ENCODE measurements around the gene DCAF4. TPM values are rescaled to one million over a fixed set of nuclear protein-coding genes. Genes with fewer than 3 reads are reported as not detected.

The DCAF4 gene
- total RNA-seq, 3 donors from 2014 or later = 19.8 to 49.5 (median 36.1) TPM

DNA sequence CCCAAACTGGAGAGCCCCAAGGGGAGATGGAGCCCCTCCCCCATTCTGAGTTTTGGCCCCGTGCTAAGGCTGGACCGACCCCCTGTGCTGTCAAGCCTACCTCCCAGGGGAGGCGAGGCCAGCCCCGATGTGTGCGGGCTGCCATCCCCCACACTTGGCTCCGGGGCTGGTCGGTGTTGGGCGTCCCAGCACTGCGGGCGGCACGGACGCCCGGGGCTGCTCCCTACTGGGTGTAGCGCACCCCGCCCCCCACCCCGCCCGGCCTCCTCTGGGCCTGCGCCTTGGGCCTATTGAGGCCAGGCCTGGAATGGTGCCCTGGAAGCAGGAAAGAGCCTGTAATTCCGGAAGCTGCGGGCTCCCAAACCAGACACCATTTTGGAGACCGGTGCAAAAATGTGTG lies 2.6 kb downstream of the DCAF4 start:
- TF ChIP-seq POLR2AphosphoS5 (IDR thresholded peaks at IDR 0.05) (no peak), POLR2A (IDR thresholded peaks at IDR 0.05) (no peak)
- TF ChIP-seq, protein P1, sequence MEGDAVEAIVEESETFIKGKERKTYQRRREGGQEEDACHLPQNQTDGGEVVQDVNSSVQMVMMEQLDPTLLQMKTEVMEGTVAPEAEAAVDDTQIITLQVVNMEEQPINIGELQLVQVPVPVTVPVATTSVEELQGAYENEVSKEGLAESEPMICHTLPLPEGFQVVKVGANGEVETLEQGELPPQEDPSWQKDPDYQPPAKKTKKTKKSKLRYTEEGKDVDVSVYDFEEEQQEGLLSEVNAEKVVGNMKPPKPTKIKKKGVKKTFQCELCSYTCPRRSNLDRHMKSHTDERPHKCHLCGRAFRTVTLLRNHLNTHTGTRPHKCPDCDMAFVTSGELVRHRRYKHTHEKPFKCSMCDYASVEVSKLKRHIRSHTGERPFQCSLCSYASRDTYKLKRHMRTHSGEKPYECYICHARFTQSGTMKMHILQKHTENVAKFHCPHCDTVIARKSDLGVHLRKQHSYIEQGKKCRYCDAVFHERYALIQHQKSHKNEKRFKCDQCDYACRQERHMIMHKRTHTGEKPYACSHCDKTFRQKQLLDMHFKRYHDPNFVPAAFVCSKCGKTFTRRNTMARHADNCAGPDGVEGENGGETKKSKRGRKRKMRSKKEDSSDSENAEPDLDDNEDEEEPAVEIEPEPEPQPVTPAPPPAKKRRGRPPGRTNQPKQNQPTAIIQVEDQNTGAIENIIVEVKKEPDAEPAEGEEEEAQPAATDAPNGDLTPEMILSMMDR (IDR thresholded peaks at IDR 0.05) = no peak
- no peak for DNase-seq (ENCODE audit: low spot score in 2 of 2)
- no peaks in the 10 kb centered on the region for H3K27me3 ChIP-seq
- no peak overlapping the region for H3K27ac ChIP-seq
- H3K9me3 ChIP-seq = no peaks in the 10 kb centered on the region
- no peaks in the 10 kb centered on the region for H3K36me3 ChIP-seq
- no peaks in the 10 kb centered on the region for H3K4me1 ChIP-seq
- intact Hi-C loops (cut with DNase I; ENCODE audit: low total_unique reads) = no loop called here
- no peak overlapping the region for H3K4me3 ChIP-seq

DNA sequence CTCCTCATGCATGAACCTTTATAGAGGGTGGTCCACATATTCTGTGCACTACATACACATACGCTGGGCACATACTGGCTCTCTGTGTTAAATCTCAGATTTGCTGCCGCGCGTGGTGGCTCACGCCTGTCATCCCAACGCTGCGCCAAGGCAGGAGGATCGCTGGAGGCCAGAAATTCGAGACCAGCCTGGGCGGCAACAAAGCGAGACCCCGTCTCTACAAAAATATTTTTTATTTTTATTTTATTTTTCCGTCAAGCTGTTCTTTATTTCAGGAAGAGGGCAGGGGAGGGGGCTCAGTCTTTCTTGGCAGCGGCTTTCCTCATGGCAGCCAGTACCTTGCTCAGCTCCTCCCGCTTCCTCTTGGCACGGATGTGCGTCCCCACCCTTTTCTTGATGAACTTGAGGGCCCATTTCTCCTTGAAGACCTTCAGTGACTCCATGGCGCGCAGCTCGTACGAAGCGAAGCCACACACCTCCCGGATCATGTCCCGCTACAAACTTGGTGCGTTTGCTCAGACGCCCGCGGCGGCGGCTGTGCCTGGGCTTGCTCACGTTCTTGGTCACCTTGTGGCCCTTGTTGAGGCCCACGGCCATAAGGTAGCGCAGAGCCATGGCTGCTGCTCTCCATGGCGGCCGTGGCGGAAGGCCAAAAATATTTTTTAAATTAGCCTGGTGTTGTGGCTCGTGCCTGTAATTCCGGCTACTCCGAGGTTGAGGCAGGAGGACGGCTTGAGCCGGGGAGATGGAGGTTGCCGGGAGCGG lies 3.2 kb downstream of the DCAF4 start:
- Histone ChIP-seq H3K27me3 (no peaks in the 10 kb centered on the region), H3K4me3 (no peak overlapping the region), H3K9me3 (no peaks in the 10 kb centered on the region), H3K27ac (no peak overlapping the region), H3K36me3 (no peaks in the 10 kb centered on the region), H3K4me1 (no peaks in the 10 kb centered on the region)
- TF ChIP-seq POLR2AphosphoS5 (IDR thresholded peaks at IDR 0.05) = no peak
- TF ChIP-seq, protein P1 (IDR thresholded peaks at IDR 0.05) = no peak
- intact Hi-C loops (cut with DNase I; ENCODE audit: low total_unique reads) = no loop called here
- no peak for DNase-seq (ENCODE audit: low spot score in 2 of 2)

DNA sequence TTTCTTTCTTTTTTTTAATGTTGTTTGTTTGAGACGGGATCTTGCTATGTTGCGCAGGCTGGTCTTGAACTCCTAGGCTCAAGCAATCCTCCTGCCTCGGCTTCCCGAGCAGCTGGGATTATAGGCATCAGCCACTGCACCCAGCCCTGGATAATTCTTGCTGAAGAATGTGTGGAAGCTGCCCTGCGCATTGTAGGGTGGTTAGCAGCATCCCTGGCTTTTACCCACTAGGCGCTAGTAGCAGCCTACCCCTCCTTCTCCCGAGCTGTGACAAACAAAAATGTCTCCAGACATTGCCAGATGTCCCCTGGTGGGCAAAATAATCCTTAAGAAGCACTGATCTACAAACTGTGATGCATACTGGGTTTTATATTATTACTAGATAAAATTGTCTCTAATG lies 6.6 kb downstream of the DCAF4 start:
- no peak for DNase-seq (ENCODE audit: low spot score in 2 of 2)
- Histone ChIP-seq H3K4me1 (no peaks in the 10 kb centered on the region), H3K27me3 (no peaks in the 10 kb centered on the region), H3K9me3 (no peaks in the 10 kb centered on the region), H3K27ac (no peak overlapping the region), H3K4me3 (no peak overlapping the region), H3K36me3 (no peaks in the 10 kb centered on the region)
- intact Hi-C loops (cut with DNase I; ENCODE audit: low total_unique reads) = no loop called here
- TF ChIP-seq POLR2AphosphoS5 (IDR thresholded peaks at IDR 0.05) = no peak
- TF ChIP-seq, protein P1 (IDR thresholded peaks at IDR 0.05) = no peak
- TF ChIP-seq POLR2A (IDR thresholded peaks at IDR 0.05) = no peak

DNA sequence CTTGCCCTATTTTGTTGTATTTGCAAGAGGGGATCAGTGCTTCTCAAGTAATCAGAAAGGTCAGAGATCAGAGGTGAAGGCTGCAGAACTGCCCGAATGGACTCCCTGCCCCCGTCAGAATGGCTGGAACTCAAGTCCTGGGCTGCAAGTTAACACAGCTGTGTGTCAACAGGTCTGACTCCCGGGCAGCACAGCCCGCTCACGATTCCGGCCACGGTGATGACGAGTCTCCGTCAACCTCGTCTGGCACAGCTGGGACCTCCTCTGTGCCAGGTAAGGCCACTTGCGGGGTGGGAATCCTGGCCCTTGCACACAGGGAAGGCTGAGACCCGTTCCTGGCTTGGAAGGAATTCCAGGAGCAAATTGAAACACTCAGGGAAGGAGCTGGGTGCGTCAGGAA lies 13.4 kb downstream of the DCAF4 start:
- TF ChIP-seq POLR2AphosphoS5 (IDR thresholded peaks at IDR 0.05) = no peak
- TF ChIP-seq POLR2A (IDR thresholded peaks at IDR 0.05) = no peak
- TF ChIP-seq, protein P1 (IDR thresholded peaks at IDR 0.05) = no peak
- H3K4me3 ChIP-seq = no peak overlapping the region
- no peaks in the 10 kb centered on the region for H3K9me3 ChIP-seq
- intact Hi-C loops (cut with DNase I; ENCODE audit: low total_unique reads) = no loop called here
- H3K4me1 ChIP-seq = no peaks in the 10 kb centered on the region
- no peaks in the 10 kb centered on the region for H3K27me3 ChIP-seq
- H3K36me3 ChIP-seq = no peaks in the 10 kb centered on the region
- no peak overlapping the region for H3K27ac ChIP-seq
- no peak for DNase-seq (ENCODE audit: low spot score in 2 of 2)

DNA sequence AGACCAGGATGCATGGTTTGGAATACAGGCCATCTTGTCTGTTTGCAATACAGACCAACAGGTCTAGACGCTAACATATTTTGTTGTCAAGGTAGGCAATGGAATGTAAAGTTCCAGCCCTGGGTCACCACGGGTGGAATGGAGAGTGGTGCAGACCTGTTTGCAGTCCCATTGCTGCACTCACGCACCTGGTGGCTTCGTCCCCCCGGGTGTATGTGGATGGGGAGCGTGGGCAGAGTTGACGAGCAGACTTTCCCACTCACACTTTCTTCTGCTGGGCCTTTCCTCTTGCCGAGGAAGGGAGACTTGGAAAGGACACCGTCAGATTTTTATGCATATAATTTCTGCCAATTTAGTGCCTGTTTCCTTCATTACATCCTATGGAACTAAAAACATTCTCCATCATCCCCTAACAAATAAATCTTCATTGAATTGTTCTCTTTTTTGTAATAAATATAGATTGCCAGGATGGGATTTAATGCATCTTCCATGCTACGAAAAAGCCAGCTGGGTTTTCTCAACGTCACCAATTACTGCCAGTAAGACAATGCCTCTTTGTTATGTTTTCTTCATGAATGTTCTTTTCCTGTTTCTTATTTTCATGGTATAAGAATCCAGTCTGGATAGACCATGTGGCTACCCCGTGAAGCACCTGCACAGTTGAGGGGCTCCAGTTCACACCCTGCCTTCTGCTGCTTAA lies 15.2 kb downstream of the DCAF4 start:
- intact Hi-C loops (cut with DNase I; ENCODE audit: low total_unique reads) = no loop called here
- no peaks in the 10 kb centered on the region for H3K4me1 ChIP-seq
- DNase-seq (ENCODE audit: low spot score in 2 of 2) = no peak
- no peak overlapping the region for H3K4me3 ChIP-seq
- TF ChIP-seq, protein P1 (IDR thresholded peaks at IDR 0.05) = no peak
- no peak for TF ChIP-seq POLR2AphosphoS5 (IDR thresholded peaks at IDR 0.05)
- TF ChIP-seq POLR2A (IDR thresholded peaks at IDR 0.05) = no peak
- no peaks in the 10 kb centered on the region for H3K36me3 ChIP-seq
- H3K27ac ChIP-seq = no peak overlapping the region
- H3K9me3 ChIP-seq = no peaks in the 10 kb centered on the region
- H3K27me3 ChIP-seq = no peaks in the 10 kb centered on the region

Measured in breast epithelium (tissue), 4 donors.